ENCODE measurements around the gene PCBD2.
"Not testable (repeated sequence)": the region's sequence is repeated elsewhere in the genome, so short reads cannot be mapped to it uniquely, and the experiment has no call there.

The PCBD2 gene

DNA sequence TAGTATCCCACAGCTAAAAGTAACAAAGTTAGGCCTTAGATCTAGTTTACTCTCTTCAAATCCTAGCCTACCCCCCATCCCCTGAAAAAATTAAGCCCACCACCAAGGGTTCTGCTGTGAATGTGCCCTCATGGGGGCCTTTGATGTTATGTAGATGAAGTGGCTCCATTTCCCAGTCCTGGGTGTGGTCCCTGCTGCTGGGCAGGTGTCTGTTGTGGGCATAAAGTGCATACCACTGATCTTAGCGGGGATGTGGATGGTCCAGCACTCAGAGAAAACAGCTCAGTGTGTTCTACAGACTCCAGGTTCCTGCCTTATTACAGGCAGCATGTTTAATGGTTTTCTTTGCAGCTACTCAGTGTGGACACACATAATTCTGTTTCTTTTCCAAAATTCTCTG is 1.9 kb downstream of the PCBD2 start:
- no peak for DNase-seq (ENCODE audit: low read depth)

DNA sequence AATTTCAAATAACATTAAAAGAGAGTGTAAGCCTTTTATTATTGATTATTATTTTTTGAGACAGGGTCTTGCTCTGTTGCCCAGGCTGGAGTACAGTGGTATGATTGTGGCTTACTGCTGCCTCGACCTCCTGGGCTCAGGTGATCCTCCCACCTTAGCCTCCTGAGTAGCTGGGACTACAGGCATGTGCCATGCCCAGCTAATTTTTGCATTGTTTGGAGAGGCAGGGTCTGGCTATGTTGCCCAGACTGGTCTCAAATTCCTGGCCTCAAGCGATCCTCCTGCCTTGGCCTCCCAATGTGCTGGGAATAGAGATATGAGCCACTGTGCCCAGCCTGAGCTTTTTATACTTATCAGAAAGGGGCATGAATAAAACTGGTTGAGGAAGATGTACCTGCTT is 5.8 kb downstream of the PCBD2 start:
- DNase-seq (ENCODE audit: low read depth): not testable (repeated sequence)

DNA sequence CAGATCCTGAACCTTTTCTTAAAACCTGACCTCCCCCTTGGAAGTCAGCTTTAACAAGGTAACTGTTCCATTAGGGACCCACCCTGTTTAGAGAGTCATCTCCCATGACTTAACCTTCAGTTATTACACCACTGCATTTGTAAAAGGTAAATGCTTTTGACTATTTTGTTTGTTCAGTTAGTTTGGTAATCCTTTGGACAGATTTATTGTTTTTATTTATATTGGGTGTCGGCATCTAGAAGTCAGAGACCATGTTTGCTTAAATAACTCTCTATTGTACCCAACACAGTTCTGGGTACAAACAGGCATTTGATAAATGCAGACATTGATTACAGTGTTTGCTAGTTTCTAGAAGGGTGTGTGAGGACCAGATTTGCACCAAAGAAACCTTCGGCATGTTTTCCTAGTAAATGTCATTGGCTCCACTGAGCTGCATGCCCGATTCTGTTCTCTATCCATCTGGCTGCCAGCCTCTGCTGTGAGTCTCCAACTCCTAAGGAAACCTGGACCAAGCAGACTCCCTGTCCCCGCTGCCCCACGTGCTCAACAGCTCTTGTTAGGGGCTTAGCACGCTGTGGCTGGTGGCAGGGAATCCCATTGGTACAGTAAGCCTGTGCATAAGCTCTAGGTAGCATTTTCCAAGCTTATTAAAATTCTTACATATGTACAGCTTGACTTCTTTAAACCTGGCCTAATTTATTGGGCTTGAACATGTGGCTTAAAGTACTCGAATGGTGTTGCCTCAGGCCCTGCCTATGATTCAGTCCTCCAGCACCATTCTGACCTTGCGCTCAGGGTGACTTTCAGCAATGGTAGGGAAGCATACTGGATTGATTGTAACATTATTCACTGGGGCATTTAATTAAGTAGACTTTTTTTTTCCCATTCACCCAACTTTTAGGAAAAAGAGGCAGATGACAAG is 6.6 kb downstream of the PCBD2 start:
- DNase-seq (ENCODE audit: low read depth): no peak

DNA sequence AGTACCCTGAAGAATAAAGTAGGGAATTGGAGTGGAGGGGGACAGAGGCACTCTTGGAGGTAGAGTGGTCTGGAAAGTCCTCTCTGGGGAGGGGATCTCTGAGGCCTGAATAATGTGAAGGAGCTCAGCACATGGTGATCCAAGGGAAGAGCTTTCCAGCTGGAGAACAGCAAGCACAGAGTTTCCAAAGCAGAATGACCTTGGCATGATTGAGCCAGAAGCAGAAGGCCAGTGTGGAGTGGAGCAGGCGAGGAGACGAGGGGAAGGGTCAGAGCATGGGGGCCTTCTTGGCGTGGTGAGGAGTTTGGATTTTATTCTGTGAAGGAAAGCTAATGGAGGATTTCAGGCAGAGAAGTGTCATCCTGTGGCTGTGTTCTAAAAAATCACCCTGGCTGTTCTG is 8.3 kb downstream of the PCBD2 start:
- DNase-seq (ENCODE audit: low read depth): no peak

DNA sequence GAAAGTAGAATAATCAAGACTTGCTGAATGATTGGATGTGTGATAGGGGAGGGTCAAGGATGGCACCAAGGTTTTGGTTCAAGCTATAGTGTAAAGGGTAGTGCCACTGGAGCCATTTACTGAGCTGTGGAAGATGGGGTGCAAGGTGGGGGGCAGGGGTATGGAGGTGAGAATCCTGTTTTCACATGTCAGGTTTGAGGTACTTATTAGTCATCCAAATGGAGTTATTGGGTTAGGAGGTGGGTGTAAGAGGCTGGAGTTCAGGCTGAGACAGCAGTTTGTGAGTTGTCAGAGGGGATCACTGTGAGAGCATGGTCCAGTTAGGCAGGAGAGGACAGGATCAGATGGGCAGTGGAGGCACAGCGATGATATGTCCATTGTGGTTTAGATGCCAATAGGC is 8.9 kb downstream of the PCBD2 start:
- no peak for DNase-seq (ENCODE audit: low read depth)

DNA sequence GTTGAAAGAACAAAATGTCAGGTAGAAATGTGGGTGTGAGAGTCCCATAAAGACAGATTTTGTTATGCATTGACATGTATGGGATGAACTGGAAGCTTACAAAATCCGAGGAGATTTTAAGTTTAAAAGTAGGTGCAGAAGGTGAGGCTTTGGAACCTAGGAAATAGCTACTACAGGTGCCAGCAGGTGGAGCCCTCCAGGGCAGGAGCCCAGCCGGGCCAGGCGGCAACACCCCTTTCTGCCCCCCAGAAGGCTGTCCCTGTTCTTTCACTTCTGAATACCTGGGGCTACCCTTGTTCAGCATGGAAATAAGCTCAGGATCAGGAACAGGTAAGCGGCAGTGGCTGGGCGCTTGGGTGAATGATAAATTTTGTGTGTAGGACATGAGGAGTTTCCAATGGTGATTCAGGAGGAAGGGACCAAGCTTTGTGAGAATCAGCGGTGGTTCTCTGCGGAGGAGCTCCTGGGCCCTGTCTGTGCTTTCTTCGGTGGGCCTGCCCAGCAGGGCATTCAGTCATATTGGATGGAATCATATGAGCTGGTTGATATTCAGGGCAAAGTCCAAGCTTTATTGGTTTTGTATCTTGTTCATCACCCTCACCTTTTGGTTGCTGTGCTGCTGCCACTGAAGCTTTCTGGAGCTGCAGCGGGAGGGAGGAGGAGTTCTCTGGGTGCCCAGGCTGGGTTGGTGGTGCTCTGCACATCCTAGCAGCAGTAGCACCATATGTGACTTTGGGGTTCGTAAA is 12.3 kb downstream of the PCBD2 start:
- DNase-seq (ENCODE audit: low read depth): no peak

DNA sequence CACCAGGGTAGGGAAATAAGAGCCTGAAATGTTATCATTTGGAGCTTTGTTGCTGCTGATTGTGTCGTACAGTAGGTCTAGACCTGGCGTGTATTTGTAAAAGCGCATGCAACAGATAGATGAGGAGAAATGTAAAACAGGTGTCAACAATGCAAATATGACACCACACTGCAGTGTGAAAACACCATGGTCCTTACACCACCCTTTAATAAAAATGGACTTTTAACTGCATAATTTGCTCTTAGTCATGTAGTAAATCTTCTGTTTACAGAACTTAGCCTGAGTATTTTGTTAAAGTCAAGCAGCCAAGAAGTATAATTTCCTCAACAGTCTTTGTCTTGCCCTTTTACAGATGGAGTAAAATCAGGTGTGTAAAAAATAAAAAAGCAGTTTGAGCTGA is 13.9 kb downstream of the PCBD2 start:
- no peak for DNase-seq (ENCODE audit: low read depth)

DNA sequence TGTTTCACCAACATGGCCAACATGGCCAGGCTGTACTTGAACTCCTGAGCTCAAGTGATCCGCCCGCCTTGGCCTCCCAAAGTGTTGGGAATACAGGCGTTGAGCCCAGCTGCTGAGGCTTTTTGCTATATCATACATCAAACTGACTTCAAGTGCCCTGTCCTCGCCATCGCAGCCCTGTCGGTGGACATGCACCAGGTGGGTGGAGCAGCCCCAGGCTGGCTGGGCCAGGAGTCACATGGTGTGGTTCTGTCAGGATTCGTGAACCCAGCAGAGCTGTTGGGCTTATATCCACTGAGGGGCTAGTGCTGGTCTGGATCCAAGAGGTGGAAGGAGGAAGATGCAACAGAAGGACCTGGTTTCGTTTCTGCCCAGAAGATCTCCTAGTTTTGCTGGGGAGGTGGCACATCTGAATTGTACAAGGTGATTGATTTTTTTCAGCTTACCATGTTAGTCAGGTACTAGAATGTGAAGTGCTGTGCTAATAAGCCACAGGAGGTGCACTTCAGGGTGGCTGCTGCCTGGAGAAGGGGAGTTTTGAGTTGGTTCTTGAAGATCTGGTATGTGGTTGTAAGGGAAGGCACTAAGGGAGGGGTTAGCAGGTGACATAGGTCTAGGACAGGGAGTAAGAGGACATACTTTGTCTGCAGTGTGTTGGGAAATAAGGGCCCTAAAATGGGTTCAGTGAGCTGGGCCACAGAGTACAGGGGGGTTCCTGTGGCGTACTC is 16.1 kb downstream of the PCBD2 start:
- DNase-seq (ENCODE audit: low read depth): no peak

DNA sequence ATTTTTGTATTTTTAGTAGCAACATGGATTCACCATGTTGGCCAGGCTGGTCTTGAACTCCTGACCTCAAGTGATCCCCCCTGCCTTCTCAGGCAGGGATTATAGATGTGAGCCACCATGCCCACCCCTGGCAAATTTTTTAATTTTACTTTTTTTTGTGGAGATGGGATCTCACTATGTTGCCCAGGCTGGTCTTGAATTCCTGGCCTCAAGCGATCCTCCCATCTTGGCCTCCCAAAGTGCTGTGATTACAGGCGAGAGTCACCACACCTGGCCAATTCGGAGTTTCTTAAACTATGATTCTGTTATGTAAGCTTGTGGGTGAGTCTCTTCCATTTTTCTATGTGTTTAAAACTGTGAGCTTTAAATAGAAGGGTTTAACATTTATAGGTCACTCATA is 27.6 kb downstream of the PCBD2 start:
- DNase-seq (ENCODE audit: low read depth): no peak

DNA sequence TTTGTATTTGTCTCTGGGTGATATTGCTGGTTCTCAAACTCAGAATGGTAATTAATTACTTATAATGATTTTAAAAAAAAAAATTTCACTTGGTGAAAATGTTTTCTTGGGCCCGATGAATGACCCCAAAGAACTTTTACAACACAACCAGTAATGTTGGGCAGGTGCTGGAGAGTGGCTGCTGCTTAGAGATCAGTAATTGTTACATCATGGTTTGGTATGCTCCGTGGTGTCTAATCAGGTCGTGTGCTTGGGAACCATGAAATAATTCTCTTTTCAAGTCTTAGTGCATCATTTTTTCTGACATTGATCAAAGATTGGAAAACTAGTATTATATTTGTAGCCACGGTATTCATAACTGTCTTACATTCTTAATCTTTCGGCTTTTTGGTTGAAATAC is 29.3 kb downstream of the PCBD2 start:
- no peak for DNase-seq (ENCODE audit: low read depth)

DNA sequence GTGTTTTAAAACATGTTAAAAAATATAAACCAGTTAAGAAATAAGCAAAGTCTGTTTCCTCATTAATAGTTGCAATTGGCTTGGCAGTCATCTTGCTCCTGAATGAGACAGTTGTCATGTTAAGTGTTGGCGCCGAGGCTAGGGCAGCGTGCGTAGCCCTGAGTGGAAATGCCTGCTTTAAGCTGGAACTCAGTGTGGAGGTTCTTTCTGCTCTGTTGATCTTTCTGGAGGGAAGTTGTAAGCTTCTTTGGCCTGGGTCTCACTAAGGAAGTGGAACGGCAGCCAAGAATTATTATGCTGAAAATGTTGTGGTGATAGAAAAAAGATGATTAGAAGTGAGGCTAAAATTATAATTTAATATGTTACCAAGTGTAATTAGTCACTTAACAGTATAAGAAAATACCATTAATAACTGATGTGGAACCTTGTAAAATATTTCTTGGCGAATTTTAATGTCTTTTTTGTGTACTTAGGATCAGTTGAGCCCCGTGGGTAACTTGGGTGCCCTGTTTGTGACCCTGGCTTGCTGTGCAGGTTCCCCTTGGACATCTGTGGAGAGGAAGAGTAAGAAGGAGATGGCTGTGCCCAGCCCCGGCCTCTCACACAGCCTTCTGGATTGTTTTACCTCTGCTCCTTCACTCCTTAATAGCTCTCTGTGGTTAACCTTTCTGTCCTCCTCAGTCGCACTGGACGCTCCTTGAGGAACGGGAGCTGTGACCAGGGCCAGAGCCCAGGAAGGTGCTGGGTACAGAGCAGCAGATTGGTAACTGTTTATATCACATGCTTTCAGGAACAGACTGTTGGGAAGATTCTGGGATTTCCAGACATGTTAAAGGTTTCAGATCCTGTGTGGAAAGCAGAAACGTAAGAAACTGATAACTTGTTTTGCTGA is 31.0 kb downstream of the PCBD2 start:
- DNase-seq (ENCODE audit: low read depth): no peak

DNA sequence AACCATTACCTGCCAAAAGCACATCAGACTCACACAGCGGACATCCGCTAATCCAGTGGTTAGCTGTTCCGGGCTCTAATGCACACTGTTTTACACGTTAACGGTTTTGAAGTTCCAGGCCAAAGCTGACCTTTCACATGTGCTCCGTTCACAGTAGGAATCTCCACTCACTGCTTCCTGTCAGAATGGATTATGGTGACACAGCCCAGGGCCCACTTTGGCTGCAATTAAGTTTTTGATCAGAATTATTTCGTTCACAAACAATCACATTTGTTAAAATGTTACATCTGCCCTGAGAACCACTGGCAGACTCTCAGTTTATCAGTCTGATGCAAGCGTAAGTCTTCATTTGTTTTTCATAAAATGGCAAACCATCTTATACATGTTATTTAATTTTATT is 32.6 kb downstream of the PCBD2 start:
- no peak for DNase-seq (ENCODE audit: low read depth)

DNA sequence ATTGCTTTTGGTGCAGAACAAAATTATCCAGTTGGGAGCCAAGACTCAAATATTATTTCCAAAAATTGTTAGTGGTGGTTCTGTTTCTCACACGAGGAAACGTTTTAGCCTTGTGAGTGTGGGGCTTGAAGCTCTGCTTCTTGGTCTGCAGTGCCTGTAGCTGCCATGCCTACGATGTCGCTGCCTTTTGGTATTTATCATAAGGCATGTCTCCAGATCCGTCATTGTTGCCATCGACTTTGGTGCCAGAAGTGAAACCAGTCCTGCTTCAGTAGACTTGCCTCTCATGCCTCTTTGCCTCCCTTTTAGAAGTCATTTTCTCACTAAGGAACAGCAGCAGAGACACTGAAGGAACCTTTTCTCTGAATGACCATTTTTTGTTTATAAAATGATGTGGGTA is 33.1 kb downstream of the PCBD2 start:
- DNase-seq (ENCODE audit: low read depth): no peak

DNA sequence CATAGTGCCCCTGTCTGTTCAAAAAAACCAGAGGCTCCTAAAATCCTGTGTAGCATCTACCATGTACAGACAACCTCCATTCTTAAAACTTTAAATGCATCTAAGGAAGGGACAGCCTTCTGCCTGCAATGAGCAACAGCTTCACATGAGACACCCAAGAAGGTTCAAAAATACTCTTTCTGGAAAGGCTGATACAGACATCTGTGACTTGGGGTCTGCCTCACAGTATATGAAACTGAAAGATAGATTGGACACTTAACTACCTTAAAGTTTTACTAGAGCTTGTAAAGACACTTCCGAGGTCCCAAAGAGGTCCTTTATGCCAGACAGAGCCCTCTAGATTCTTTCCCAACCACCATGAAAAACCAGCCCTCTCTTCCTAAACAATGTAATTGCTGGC is 34.6 kb downstream of the PCBD2 start:
- no peak for DNase-seq (ENCODE audit: low read depth)

DNA sequence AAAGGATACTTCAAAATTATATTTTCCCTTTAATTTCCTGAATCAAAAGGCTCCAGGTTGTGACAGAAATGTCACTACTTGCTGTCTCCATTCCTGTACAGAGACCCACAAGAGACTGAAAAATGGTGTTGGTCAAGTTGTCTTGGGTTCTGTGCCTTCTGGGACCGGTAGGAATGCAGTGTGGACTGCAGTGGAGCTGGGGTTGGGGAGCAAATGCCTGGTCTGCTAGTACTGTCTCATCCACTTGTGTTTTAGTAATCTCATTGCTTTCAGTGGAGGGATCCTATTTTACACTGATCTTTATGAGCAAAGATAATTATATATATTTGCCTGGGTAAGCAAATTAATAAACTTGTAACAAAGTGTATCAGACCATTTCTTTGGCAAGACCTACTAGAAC is 38.6 kb downstream of the PCBD2 start:
- DNase-seq (ENCODE audit: low read depth): no peak

DNA sequence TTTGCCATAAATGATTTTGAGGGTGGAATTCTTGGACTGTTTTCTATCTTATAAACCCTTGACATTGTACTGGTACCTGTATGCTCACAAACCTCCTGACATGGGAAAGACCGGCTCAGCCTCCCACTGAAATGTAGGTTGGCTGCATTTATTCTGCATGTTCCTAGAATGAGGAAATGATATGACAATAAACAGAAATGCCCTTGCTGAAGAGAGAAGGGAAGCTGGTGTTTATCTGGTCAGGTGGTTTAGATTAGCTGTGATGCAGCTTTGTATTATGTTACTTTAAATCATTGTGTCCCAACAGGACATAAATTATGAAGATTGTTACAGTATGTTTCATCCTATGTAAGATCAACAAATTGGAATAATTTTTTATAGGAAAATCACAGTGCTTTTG is 39.7 kb downstream of the PCBD2 start:
- DNase-seq (ENCODE audit: low read depth): no peak

DNA sequence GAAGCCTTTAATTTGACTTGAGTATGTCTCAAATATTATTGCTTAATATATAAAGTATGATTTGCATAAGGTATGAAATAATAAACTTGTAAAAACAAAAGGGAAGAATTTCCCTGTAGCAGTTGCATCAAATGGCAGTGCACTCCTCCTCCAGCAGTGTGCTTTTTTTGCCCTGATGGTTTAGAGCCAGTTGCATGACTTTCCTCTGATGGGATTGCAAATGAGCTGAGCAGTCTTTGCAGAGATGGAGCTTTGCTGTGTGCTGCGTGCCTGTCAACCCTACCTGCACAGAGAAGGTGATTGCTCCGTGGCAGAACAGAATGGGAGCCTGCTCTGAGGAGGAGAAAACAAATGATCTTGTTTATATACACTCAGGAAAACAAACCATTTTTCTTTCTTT is 40.1 kb downstream of the PCBD2 start:
- no peak for DNase-seq (ENCODE audit: low read depth)

DNA sequence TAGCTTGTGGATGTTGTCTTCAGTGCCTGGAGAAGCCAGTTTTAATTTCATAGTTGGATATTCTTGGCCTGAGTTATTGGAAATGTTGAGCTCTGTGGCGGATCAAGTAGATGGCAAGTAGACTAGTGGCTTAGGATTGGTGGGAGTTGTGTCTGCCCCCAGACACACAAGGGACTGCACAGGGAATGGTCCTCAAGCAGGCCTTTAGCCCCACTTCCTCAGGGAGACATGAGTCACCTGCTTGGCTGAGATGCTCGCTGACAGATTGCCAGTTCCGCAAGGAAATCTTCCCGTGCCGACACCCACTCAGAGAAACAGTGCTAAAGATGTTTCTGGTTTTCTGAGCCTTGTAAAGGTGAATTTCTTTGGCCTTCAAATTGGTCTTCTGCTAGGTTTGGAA is 44.0 kb downstream of the PCBD2 start:
- no peak for DNase-seq (ENCODE audit: low read depth)

DNA sequence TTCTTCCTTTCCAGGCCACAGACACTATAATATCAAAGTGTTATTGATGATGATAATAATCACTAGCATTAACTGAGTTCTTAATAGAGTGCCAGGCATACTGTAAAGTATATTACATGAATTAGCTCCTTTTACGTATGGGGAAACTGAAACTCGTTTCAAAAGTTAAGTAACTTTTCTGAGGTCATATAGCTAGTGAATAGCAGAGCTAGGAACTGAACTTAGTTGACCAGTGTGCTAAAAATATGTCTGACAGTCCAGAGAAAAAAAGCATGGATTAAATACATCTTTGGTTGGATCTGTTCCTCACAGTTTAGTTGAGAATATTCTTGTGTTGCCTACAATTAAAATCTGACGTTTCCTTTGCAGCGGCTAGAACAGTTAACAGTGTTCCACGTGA is 44.4 kb downstream of the PCBD2 start:
- no peak for DNase-seq (ENCODE audit: low read depth)

DNA sequence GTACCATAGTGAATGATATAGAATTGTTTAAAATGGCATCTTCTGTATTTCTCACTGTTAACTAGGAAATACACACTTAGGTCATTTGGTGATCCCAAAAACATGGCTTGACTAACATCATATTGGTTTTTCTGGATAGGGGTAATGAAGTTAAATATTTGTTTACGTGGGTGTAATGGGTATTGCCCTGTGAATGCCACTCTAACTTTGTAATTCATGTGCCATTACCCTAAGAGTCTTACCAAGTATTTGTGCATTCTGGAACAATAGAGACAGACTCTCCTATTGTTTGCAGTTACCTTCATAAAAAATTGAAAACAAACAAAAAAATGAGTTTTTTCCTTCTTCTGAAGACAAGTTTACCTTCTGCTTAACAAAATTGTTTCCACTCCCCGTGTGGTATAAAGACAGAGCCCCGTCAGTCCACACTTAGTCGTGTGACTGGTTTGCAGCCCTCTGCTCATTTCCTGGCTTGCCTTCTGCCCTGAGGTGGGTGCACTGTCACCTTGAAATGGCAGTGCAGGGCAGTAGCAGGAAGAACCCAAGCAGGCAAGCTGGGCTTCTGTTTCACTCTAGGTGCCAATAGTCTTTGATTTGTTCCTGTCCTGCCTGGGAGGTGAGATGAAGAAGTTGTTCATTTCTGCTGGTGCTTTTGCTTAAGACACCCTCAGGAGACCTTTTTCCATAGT is 53.1 kb downstream of the PCBD2 start:
- DNase-seq (ENCODE audit: low read depth): no peak

DNA sequence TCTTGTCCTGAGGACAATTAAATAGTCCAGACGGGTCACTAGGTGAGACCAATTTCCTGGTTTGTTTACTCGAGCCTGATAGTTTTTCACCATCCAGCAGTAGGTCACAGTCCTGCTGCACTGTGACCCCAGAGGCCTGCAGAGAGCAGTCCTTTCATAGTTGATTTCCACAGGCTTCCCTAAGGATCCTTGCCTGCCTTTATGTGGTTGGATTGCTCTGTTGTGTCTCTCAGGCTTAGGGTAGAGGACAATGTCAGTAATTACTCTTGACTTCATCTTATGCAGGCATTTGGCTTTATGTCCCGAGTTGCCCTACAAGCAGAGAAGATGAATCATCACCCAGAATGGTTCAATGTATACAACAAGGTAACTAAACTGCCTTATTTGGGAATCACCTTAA is 53.8 kb downstream of the PCBD2 start:
- no peak for DNase-seq (ENCODE audit: low read depth)
